SK-N-SH treated with all-trans-retinoic acid at 6 μM for 48 hours (cell line): ENCODE data around the gene ERCC2.
"Not testable (repeated sequence)": the region's sequence is repeated elsewhere in the genome, so short reads cannot be mapped to it uniquely, and the experiment has no call there.

Experiments
- ATAC-seq: fragments of 200-7000 bp; cut with Tn5 transposase; 3 replicates; pipeline ENCODE4 v1.9.1; 2020; ENCODE audit warnings: mild to moderate bottlenecking, moderate library complexity
- ARNTL ChIP-seq: fragments of 450-650 bp; formaldehyde crosslinking; IDR thresholded peaks from 2 replicates; pipeline ENCODE4 v1.5.0; 2020; ENCODE audit warnings: low read depth, mild to moderate bottlenecking, moderate library complexity, borderline replicate concordance
- BACH2 ChIP-seq: fragments of 250-450 bp; sonication (Bioruptor Pico); IDR thresholded peaks from 2 replicates; pipeline ENCODE4 v1.9.0; 2021; ENCODE audit warnings: mild to moderate bottlenecking, borderline replicate concordance
- CREB5 ChIP-seq: fragments of 250-450 bp; sonication (Bioruptor Pico); IDR thresholded peaks from 2 replicates; pipeline ENCODE4 v1.5.1; 2020; ENCODE audit warnings: low read depth, mild to moderate bottlenecking, moderate library complexity
- CSDC2 ChIP-seq: fragments of 250-450 bp; sonication (Bioruptor Pico); IDR thresholded peaks from 2 replicates; pipeline ENCODE4 v1.5.0; 2020; ENCODE audit warnings: mild to moderate bottlenecking, moderate library complexity
- CSRNP3 ChIP-seq: fragments of 250-450 bp; sonication (Bioruptor Pico); IDR thresholded peaks from 2 replicates; pipeline ENCODE4 v1.5.1; 2021; ENCODE audit warnings: mild to moderate bottlenecking, moderate library complexity
- ESRRG ChIP-seq: fragments of 250-450 bp; sonication (Bioruptor Pico); IDR thresholded peaks from 2 replicates; pipeline ENCODE4 v1.6.1; 2021; ENCODE audit warnings: mild to moderate bottlenecking
- GLIS3 ChIP-seq: fragments of 250-450 bp; sonication (Bioruptor Pico); IDR thresholded peaks from 2 replicates; pipeline ENCODE4 v1.5.0; 2020; ENCODE audit warnings: mild to moderate bottlenecking, moderate library complexity
- ISL1 ChIP-seq: fragments of 250-450 bp; sonication (Bioruptor Pico); IDR thresholded peaks from 2 replicates; pipeline ENCODE4 v2.1.2; 2022; ENCODE audit warnings: mild to moderate bottlenecking, moderate library complexity
- OSR1 ChIP-seq: fragments of 250-450 bp; sonication (Bioruptor Pico); IDR thresholded peaks from 2 replicates; pipeline ENCODE4 v1.8.0; 2022; ENCODE audit warnings: moderate library complexity, mild to moderate bottlenecking, inconsistent platforms
- PATZ1 ChIP-seq: fragments of 250-450 bp; sonication (Bioruptor Pico); IDR thresholded peaks from 2 replicates; pipeline ENCODE4 v1.8.0; 2020; ENCODE audit warnings: mild to moderate bottlenecking, moderate library complexity, borderline replicate concordance
- POU6F1 ChIP-seq: fragments of 250-450 bp; sonication (Bioruptor Pico); IDR thresholded peaks from 2 replicates; pipeline ENCODE4 v1.8.0; 2021; ENCODE audit warnings: low read depth, mild to moderate bottlenecking, moderate library complexity, borderline replicate concordance
- PPARA ChIP-seq: fragments of 250-450 bp; sonication (Bioruptor Pico); IDR thresholded peaks from 2 replicates; pipeline ENCODE4 v1.5.0; 2020; ENCODE audit warnings: mild to moderate bottlenecking, borderline replicate concordance
- RARB ChIP-seq: fragments of 250-450 bp; sonication (Bioruptor Pico); IDR thresholded peaks from 2 replicates; pipeline ENCODE4 v1.8.0; 2021; ENCODE audit warnings: mild to moderate bottlenecking, moderate library complexity
- SNAI2 ChIP-seq: fragments of 250-450 bp; sonication (Bioruptor Pico); IDR thresholded peaks from 2 replicates; pipeline ENCODE4 v1.5.0; 2020; ENCODE audit warnings: mild to moderate bottlenecking, moderate library complexity
- TCF4 ChIP-seq: fragments of 250-450 bp; sonication (Bioruptor Pico); IDR thresholded peaks from 2 replicates; pipeline ENCODE4 v1.8.0; 2021; ENCODE audit warnings: mild to moderate bottlenecking, moderate library complexity, borderline replicate concordance
- TOX ChIP-seq: fragments of 250-450 bp; sonication (Bioruptor Pico); IDR thresholded peaks from 2 replicates; pipeline ENCODE4 v1.8.0; 2021; ENCODE audit warnings: mild to moderate bottlenecking, moderate library complexity, borderline replicate concordance
- ZC3H10 ChIP-seq: fragments of 250-450 bp; sonication (Bioruptor Pico); IDR thresholded peaks from 2 replicates; pipeline ENCODE4 v1.5.1; 2021; ENCODE audit warnings: mild to moderate bottlenecking, moderate library complexity
- ZFP3 ChIP-seq: fragments of 250-450 bp; sonication (Bioruptor Pico); IDR thresholded peaks from 2 replicates; pipeline ENCODE4 v1.5.0; 2020; ENCODE audit warnings: mild to moderate bottlenecking, moderate library complexity
- ZNF565 ChIP-seq: fragments of 450-650 bp; formaldehyde crosslinking; conservative IDR thresholded peaks from 2 replicates; pipeline ENCODE4 v1.5.0; 2020; ENCODE audit warnings: low read depth, mild to moderate bottlenecking, moderate library complexity
- ZNF70 ChIP-seq: fragments of 450-650 bp; formaldehyde crosslinking; IDR thresholded peaks from 2 replicates; pipeline ENCODE4 v1.5.0; 2020; ENCODE audit warnings: mild to moderate bottlenecking, moderate library complexity
- ZNF8 ChIP-seq: fragments of 450-650 bp; formaldehyde crosslinking; IDR thresholded peaks from 2 replicates; pipeline ENCODE4 v1.5.0; 2020; ENCODE audit warnings: mild to moderate bottlenecking, moderate library complexity

The ERCC2 gene

GRCh38 chr19:45409557-45409920 is 39.2 kb upstream of the ERCC2 start:
- ATAC-seq, result no peak
- TF ChIP-seq CREB5 (CRISPR knock-in tag) (no peak), ESRRG (no peak), ISL1 (CRISPR knock-in tag) (no peak), GLIS3 (CRISPR knock-in tag) (no peak), OSR1 (CRISPR knock-in tag) (no peak), BACH2 (CRISPR knock-in tag) (no peak)

GRCh38 chr19:45408830-45409556 is 38.6 kb upstream of the ERCC2 start:
- TF ChIP-seq SNAI2 (CRISPR knock-in tag) (no peak), PPARA (no peak), ZC3H10 (CRISPR knock-in tag) (no peak)
- no peak for ATAC-seq

- TF ChIP-seq BACH2 (CRISPR knock-in tag) (no peak), CSDC2 (no peak), RARB (CRISPR knock-in tag) (no peak), ZNF565 (CRISPR knock-in tag) (no peak), ZNF8 (CRISPR knock-in tag) (no peak), POU6F1 (no peak), PATZ1 (no peak)
- no peak for ATAC-seq
These were observed 37.7 kb upstream of the ERCC2 start for GRCh38 chr19:45408121-45408520.

- TF ChIP-seq CSDC2, result 0 out of 2 replicates have a peak, but pooled peaks have one; percentile 74
- peak; percentile 28; the same call in 1 of the 2 replicates for TF ChIP-seq PATZ1
- 0 out of 2 replicates have a peak, but pooled peaks have one; percentile 13 for TF ChIP-seq SNAI2 (CRISPR knock-in tag)
- not testable (repeated sequence) for ATAC-seq
These were observed 37.2 kb upstream of the ERCC2 start for GRCh38 chr19:45407585-45407984.

GRCh38 chr19:45407091-45407375 is 36.7 kb upstream of the ERCC2 start:
- TF ChIP-seq ZNF70 (CRISPR knock-in tag) (no peak), GLIS3 (CRISPR knock-in tag) (no peak), SNAI2 (CRISPR knock-in tag) (no peak), ZNF8 (CRISPR knock-in tag) (no peak), TOX (CRISPR knock-in tag) (no peak), PPARA (no peak), ISL1 (CRISPR knock-in tag) (no peak), ARNTL (no peak), PATZ1 (no peak), ZFP3 (CRISPR knock-in tag) (no peak), TCF4 (CRISPR knock-in tag) (no peak), CSRNP3 (CRISPR knock-in tag) (no peak), ZC3H10 (CRISPR knock-in tag) (no peak), RARB (CRISPR knock-in tag) (no peak), POU6F1 (no peak), CREB5 (CRISPR knock-in tag) (no peak)

More at GRCh38 chr19:45407091-45407375, 36.7 kb upstream of the ERCC2 start:
- ATAC-seq, result no peak
